Common myeloid progenitor, CD34-positive (primary cell): ENCODE measurements around the gene RRP15.

ENCODE experiments used
- CTCF ChIA-PET: fragments of 350-600 bp; sonication (Branson Sonifier 250); formaldehyde crosslinking; loops from one replicate; lab custom pipeline; 2021; ENCODE audit warnings: antibody characterized with exemption; lab: Charles Lee
- POLR2A ChIA-PET: fragments of 350-600 bp; sonication (Branson Sonifier 250); formaldehyde crosslinking; loops from one replicate; lab custom pipeline; 2021; ENCODE audit warnings: antibody characterized with exemption; lab: Charles Lee
- DNase-seq, 3 donors: peaks; one replicate each; pipeline versions ENCODE4 v3.0.0 to v3.0.0-alpha.2; 2013
- H3K27ac ChIP-seq, 2 experiments: 1 replicate in 1 of 2; 2 replicates in 1 of 2; pipeline ENCODE4 v1.7.0; 2013; ENCODE audit warnings: inconsistent platforms in 2 of 2, low read length in 2 of 2, mild to moderate bottlenecking in 2 of 2, low read depth in 1 of 2, moderate library complexity in 1 of 2; ENCODE audit not compliant: severe bottlenecking in 2 of 2, insufficient read depth in 1 of 2, poor library complexity in 1 of 2
- H3K27me3 ChIP-seq, 5 experiments: replicated peaks in 2 of 5; 1 replicate in 3 of 5; 2 replicates in 2 of 5; pipeline versions ENCODE4 v1.6.1 to v1.7.0; 2013; ENCODE audit warnings: low read length in 4 of 5, mild to moderate bottlenecking in 2 of 5, moderate library complexity in 2 of 5, inconsistent platforms in 1 of 5; ENCODE audit not compliant: insufficient read depth in 5 of 5, control insufficient read depth in 4 of 5
- H3K36me3 ChIP-seq, 4 experiments: 1 replicate in 2 of 4; 2 replicates in 2 of 4; pipeline versions ENCODE4 v1.6.1 to v1.7.0; 2013; ENCODE audit warnings: low read length in 3 of 4, control low read depth in 1 of 4, mild to moderate bottlenecking in 1 of 4; ENCODE audit not compliant: control insufficient read depth in 4 of 4, insufficient read depth in 4 of 4
- H3K4me1 ChIP-seq, 4 experiments: 1 replicate in 3 of 4; 2 replicates in 1 of 4; pipeline versions ENCODE4 v1.6.1 to v1.7.1; 2013; ENCODE audit warnings: low read length in 3 of 4, mild to moderate bottlenecking in 3 of 4, control low read depth in 1 of 4, inconsistent platforms in 1 of 4, moderate library complexity in 1 of 4; ENCODE audit not compliant: control insufficient read depth in 4 of 4, insufficient read depth in 4 of 4; ENCODE audit errors: control extremely low read depth in 1 of 4
- H3K4me3 ChIP-seq, 7 experiments: 1 replicate in 4 of 7; 2 replicates in 3 of 7; pipeline versions ENCODE4 v1.5.1 to v1.7.0; 2013; ENCODE audit warnings: mild to moderate bottlenecking in 7 of 7, low read length in 6 of 7, moderate library complexity in 6 of 7, inconsistent platforms in 2 of 7, low read depth in 2 of 7, control low read depth in 1 of 7; ENCODE audit not compliant: insufficient read depth in 4 of 7, control insufficient read depth in 1 of 7; ENCODE audit errors: extremely low read depth in 1 of 7
- H3K9me3 ChIP-seq, 5 experiments: 1 replicate in 4 of 5; 2 replicates in 1 of 5; pipeline versions ENCODE4 v1.6.1 to v1.7.1; 2013; ENCODE audit warnings: low read length in 4 of 5, mild to moderate bottlenecking in 2 of 5, inconsistent platforms in 1 of 5, low read depth in 1 of 5, moderate library complexity in 1 of 5; ENCODE audit not compliant: control insufficient read depth in 4 of 5, insufficient read depth in 2 of 5; ENCODE audit errors: control extremely low read depth in 1 of 5
- WGBS: methylation state at CpG from one replicate; pipeline ENCODE4 v1.1.5; 2013; ENCODE audit not compliant: insufficient coverage; 5-methylcytosine and 5-hydroxymethylcytosine counted together

Gene RRP15

GRCh38 chr1:218344814-218345672 is 60.0 kb downstream of the RRP15 start, which contains the start of gene TGFB2:
TSS of gene TGFB2 (plus strand) at chr1:218345336. CDS start at chr1:218346702, 1,366 bp downstream.
- DNase-seq: peak; percentile 61 to 90 (median 86)
- 1% methylated on average over 19 of the region's 22 CpGs for WGBS
- Histone ChIP-seq H3K4me3 (peak within 1 kb of the TSS; percentile 60 to 93 (median 77)), H3K9me3 (no peaks in the 10 kb centered on the region), H3K27ac (no peak within 1 kb of the TSS), H3K27me3 (no peaks in the 10 kb centered on the region), H3K36me3 (no peaks in the 10 kb centered on the region), H3K4me1 (peaks cover 0 to 36% (median 36%) of the 10 kb centered on the region in 4 experiments)
- POLR2A ChIA-PET: no interaction called here
- CTCF ChIA-PET: interaction anchor here (0.8 to 3.0 kb wide), 8 partner anchors 9 to 176 kb away, joined by 3 to 13 read pairs (median 4); no protein-coding TSS in a partner anchor

- no peaks in the 10 kb centered on the region for H3K36me3 ChIP-seq
- 0% methylated on average over 47 of the region's 64 CpGs for WGBS
- DNase-seq: peak in 2 of 3 donors; percentile 70 to 83
- no peak overlapping the region for H3K27ac ChIP-seq
- H3K27me3 ChIP-seq: no peaks in the 10 kb centered on the region
- H3K4me3 ChIP-seq: peak overlapping the region; percentile 60 to 93 (median 77)
- CTCF ChIA-PET: interaction anchor here (1.6 to 3.0 kb wide), 4 partner anchors 9 to 175 kb away, joined by 4 to 13 read pairs (median 6); no protein-coding TSS in a partner anchor
- no peaks in the 10 kb centered on the region for H3K9me3 ChIP-seq
- H3K4me1 ChIP-seq: peaks cover under 1 to 43% (median 42%) of the 10 kb centered on the region in 4 experiments
- POLR2A ChIA-PET: no interaction called here
Measured at GRCh38 chr1:218345673-218346390, 60.7 kb downstream of the RRP15 start.

- no peaks in the 10 kb centered on the region for H3K9me3 ChIP-seq
- H3K27ac ChIP-seq: no peak overlapping the region
- peaks cover 4 to 50% (median 47%) of the 10 kb centered on the region in 4 experiments for H3K4me1 ChIP-seq
- no peaks in the 10 kb centered on the region for H3K27me3 ChIP-seq
- 0% methylated on average over 34 of the region's 39 CpGs for WGBS
- H3K4me3 ChIP-seq: peak overlapping the region; percentile 54 to 93 (median 77)
- CTCF ChIA-PET: no interaction called here
- POLR2A ChIA-PET: interaction anchor here (0.7 kb wide), 1 partner anchor 37 kb away, joined by 4 read pairs; no protein-coding TSS in a partner anchor
- H3K36me3 ChIP-seq: no peaks in the 10 kb centered on the region
- DNase-seq: peak in 2 of 3 donors; percentile 26 to 38
Measured at GRCh38 chr1:218346391-218347204, 61.5 kb downstream of the RRP15 start.

- Histone ChIP-seq H3K27ac (no peak overlapping the region), H3K27me3 (no peaks in the 10 kb centered on the region), H3K36me3 (no peaks in the 10 kb centered on the region), H3K9me3 (no peaks in the 10 kb centered on the region), H3K4me1 (peaks cover 6 to 57% (median 48%) of the 10 kb centered on the region in 4 experiments), H3K4me3 (peak overlapping the region in 6 of 7 experiments; percentile 65 to 93 (median 78))
- POLR2A ChIA-PET: no interaction called here
- CTCF ChIA-PET: no interaction called here
- 0% methylated on average over 13 of the region's 14 CpGs for WGBS
- peak in 1 of 3 donors; percentile 33 for DNase-seq
Measured at GRCh38 chr1:218347336-218347722, 62.2 kb downstream of the RRP15 start.

- no peaks in the 10 kb centered on the region for H3K36me3 ChIP-seq
- 33% methylated on average over 6 of the region's 9 CpGs for WGBS
- H3K9me3 ChIP-seq: no peaks in the 10 kb centered on the region
- peaks cover 6 to 57% (median 50%) of the 10 kb centered on the region in 4 experiments for H3K4me1 ChIP-seq
- peak in 2 of 3 donors; percentile 35 to 56 for DNase-seq
- H3K27me3 ChIP-seq: no peaks in the 10 kb centered on the region
- POLR2A ChIA-PET: no interaction called here
- CTCF ChIA-PET: interaction anchor here (1.8 kb wide), 1 partner anchor 10 kb away, joined by 7 read pairs; no protein-coding TSS in a partner anchor
- H3K27ac ChIP-seq: no peak overlapping the region
- H3K4me3 ChIP-seq: peak overlapping the region in 6 of 7 experiments; percentile 65 to 93 (median 78)
Measured at GRCh38 chr1:218347723-218348627, 62.9 kb downstream of the RRP15 start.

- no peak for DNase-seq
- Histone ChIP-seq H3K4me3 (no peak overlapping the region), H3K27ac (no peak overlapping the region), H3K27me3 (no peaks in the 10 kb centered on the region), H3K36me3 (no peaks in the 10 kb centered on the region), H3K9me3 (no peaks in the 10 kb centered on the region), H3K4me1 (peaks cover 6 to 57% (median 50%) of the 10 kb centered on the region in 4 experiments)
- POLR2A ChIA-PET: no interaction called here
- WGBS: no CpG with 5 or more reads among the region's 3 CpGs
- CTCF ChIA-PET: interaction anchor here (1.8 kb wide), 1 partner anchor 10 kb away, joined by 7 read pairs; no protein-coding TSS in a partner anchor
Measured at GRCh38 chr1:218348628-218349071, 63.6 kb downstream of the RRP15 start.
